Smooth muscle cell (in vitro differentiated cells): ENCODE results near the gene P2RY2. TPM values are rescaled to one million over a fixed set of nuclear protein-coding genes. Genes with fewer than 3 reads are reported as not detected.

Source experiments
- DNase-seq: peaks from one replicate; lab custom pipeline; 2025; ENCODE audit not compliant: unreplicated experiment; lab: John Stamatoyannopoulos, UW
- H2AFZ ChIP-seq: fragments of 200-600 bp; sonication (generic); 2 replicates; pipeline ENCODE4 v1.6.0; 2016; ENCODE audit warnings: antibody characterized with exemption, low read depth, mild to moderate bottlenecking
- H3F3A ChIP-seq: fragments of 200-600 bp; sonication (generic); 2 replicates; pipeline ENCODE4 v1.6.0; 2017; ENCODE audit warnings: antibody characterized with exemption, low read depth
- H3K27ac ChIP-seq: fragments of 200-600 bp; sonication (generic); 2 replicates; pipeline ENCODE4 v1.5.1; 2016; ENCODE audit warnings: low read depth, mild to moderate bottlenecking
- H3K27me3 ChIP-seq: fragments of 200-600 bp; sonication (generic); 2 replicates; pipeline ENCODE4 v1.6.1; 2016; ENCODE audit warnings: low read depth, mild to moderate bottlenecking
- H3K36me3 ChIP-seq: fragments of 200-600 bp; sonication (generic); 2 replicates; pipeline ENCODE4 v1.5.1; 2016; ENCODE audit warnings: low read depth
- H3K4me1 ChIP-seq: fragments of 200-600 bp; sonication (generic); 2 replicates; pipeline ENCODE4 v1.5.1; 2016; ENCODE audit warnings: low read depth
- H3K4me2 ChIP-seq: fragments of 200-600 bp; sonication (generic); 2 replicates; pipeline ENCODE4 v1.6.0; 2016; ENCODE audit warnings: mild to moderate bottlenecking
- H3K4me3 ChIP-seq: fragments of 200-600 bp; sonication (generic); 2 replicates; pipeline ENCODE4 v1.5.1; 2016; ENCODE audit warnings: mild to moderate bottlenecking
- H3K79me2 ChIP-seq: fragments of 200-600 bp; sonication (generic); 2 replicates; pipeline ENCODE4 v1.6.0; 2016; ENCODE audit warnings: low read depth, mild to moderate bottlenecking
- H3K9ac ChIP-seq: fragments of 200-600 bp; sonication (generic); 2 replicates; pipeline ENCODE4 v1.6.0; 2016; ENCODE audit warnings: low read depth
- H3K9me3 ChIP-seq: fragments of 200-600 bp; sonication (generic); replicated peaks from 2 replicates; pipeline ENCODE4 v1.5.1; 2016; ENCODE audit warnings: low read depth
- H4K20me1 ChIP-seq: fragments of 200-600 bp; sonication (generic); 2 replicates; pipeline ENCODE4 v1.6.0; 2016; ENCODE audit warnings: low read depth
- CTCF ChIP-seq: fragments of 200-600 bp; sonication (generic); IDR thresholded peaks from 2 replicates; pipeline ENCODE4 v1.5.1; 2017; ENCODE audit warnings: borderline replicate concordance, mild to moderate bottlenecking, antibody characterized with exemption; ENCODE audit not compliant: insufficient read depth, poor library complexity, severe bottlenecking
- WGBS: methylation state at CpG from one replicate; pipeline ENCODE4 v1.1.7; 2016; ENCODE audit warnings: low lambda C conversion rate; 5-methylcytosine and 5-hydroxymethylcytosine counted together
- polyA plus RNA-seq: library from polyadenylated mRNA; unstranded; fragments of >200 nt; fragmentation: Nextera tagmentation; extraction: Ambion mirVana; gene quantifications from 2 replicates; pipeline ENCODE4 v1.2.1, GENCODE V29; 2016
- total RNA-seq: library from RNA; depleted of rRNA; stranded (reverse); fragments of >200 nt; gene quantifications from 2 replicates; pipeline ENCODE4 v1.2.3, GENCODE V29; 2014

P2RY2 gene
- total and polyA plus RNA-seq, 2 experiments from 2014 or later, result 5.8 TPM; not detected in 1

DNA sequence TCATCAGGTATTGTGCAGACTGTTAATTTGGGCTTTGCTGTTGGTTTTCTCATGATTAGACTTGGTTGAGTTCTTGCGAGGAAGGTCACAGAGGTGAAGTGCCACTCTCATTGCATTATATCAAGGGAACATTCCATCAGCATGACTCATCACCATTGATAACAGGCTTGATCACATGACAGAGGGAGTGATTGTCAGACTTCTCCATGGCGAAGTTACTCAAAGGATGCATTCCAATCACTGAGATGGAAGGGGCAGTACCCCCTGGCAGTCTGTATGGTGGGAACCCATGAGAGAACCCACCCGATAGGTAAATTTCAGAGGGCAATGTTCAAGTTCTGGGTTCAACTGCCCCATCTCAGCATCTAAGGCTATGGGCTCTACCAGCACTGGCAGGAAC is 19.4 kb upstream of the P2RY2 start:
- DNase-seq, result no peak
- H3K36me3 ChIP-seq, result no peaks in the 10 kb centered on the region
- H3K4me2 ChIP-seq, result no peak overlapping the region
- H3F3A ChIP-seq, result no peaks in the 10 kb centered on the region
- no peaks in the 10 kb centered on the region for H3K79me2 ChIP-seq
- H3K9ac ChIP-seq, result no peak overlapping the region
- no peak overlapping the region for H3K27ac ChIP-seq
- H3K4me3 ChIP-seq, result no peak overlapping the region
- H3K9me3 ChIP-seq, result no peaks in the 10 kb centered on the region
- peaks cover 23% of the 10 kb centered on the region for H3K4me1 ChIP-seq
- H4K20me1 ChIP-seq, result no peaks in the 10 kb centered on the region
- WGBS, result 56% methylated on average over 3 of the region's 3 CpGs
- TF ChIP-seq CTCF, result no peak
- H3K27me3 ChIP-seq, result no peaks in the 10 kb centered on the region
- no peak overlapping the region for H2AFZ ChIP-seq

GRCh38 chr11:73199446-73199845 is 18.6 kb upstream of the P2RY2 start:
- Histone ChIP-seq H3K79me2 (no peaks in the 10 kb centered on the region), H3K4me3 (no peak overlapping the region), H3K9me3 (no peaks in the 10 kb centered on the region), H3F3A (no peaks in the 10 kb centered on the region), H3K4me1 (peaks cover 23% of the 10 kb centered on the region), H4K20me1 (no peaks in the 10 kb centered on the region), H2AFZ (no peak overlapping the region), H3K27ac (peak overlapping the region; percentile 78), H3K27me3 (no peaks in the 10 kb centered on the region), H3K9ac (no peak overlapping the region), H3K4me2 (no peak overlapping the region), H3K36me3 (no peaks in the 10 kb centered on the region)
- no peak for TF ChIP-seq CTCF
- 85% methylated on average over 4 of the region's 4 CpGs for WGBS
- DNase-seq, result no peak

DNA sequence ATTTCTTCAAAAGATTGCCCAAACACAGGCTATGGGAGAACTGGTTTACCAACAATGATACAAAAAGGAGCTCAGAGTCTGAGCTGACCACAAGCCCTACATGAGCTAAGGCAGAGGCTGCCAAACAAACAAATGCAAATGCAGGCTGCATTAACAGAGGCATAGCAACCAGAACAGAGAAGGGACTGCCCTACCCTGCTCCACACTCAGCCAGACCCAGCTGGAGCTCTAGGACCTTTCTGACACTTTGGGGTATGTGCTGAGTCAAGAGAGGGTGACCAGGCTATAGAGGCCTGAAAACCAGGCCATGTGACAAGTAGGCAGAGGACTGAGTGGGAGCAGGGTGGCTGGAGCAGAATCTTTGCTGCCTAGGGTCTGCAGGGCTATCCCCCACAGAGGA is 17.8 kb upstream of the P2RY2 start:
- H2AFZ ChIP-seq, result no peak overlapping the region
- H3K27me3 ChIP-seq, result no peaks in the 10 kb centered on the region
- H3K79me2 ChIP-seq, result no peaks in the 10 kb centered on the region
- no peaks in the 10 kb centered on the region for H4K20me1 ChIP-seq
- TF ChIP-seq CTCF, result no peak
- H3F3A ChIP-seq, result no peaks in the 10 kb centered on the region
- no peaks in the 10 kb centered on the region for H3K9me3 ChIP-seq
- no peak overlapping the region for H3K4me3 ChIP-seq
- no peaks in the 10 kb centered on the region for H3K36me3 ChIP-seq
- H3K4me1 ChIP-seq, result peaks cover 23% of the 10 kb centered on the region
- peak overlapping the region; percentile 78 for H3K27ac ChIP-seq
- DNase-seq, result no peak
- no peak overlapping the region for H3K9ac ChIP-seq
- no peak overlapping the region for H3K4me2 ChIP-seq

- H3K79me2 ChIP-seq, result no peaks in the 10 kb centered on the region
- H3K27ac ChIP-seq, result peak overlapping the region; percentile 78
- H4K20me1 ChIP-seq, result no peaks in the 10 kb centered on the region
- H3K4me3 ChIP-seq, result no peak overlapping the region
- no peak overlapping the region for H2AFZ ChIP-seq
- H3F3A ChIP-seq, result no peaks in the 10 kb centered on the region
- peak overlapping the region; percentile 28 for H3K9ac ChIP-seq
- no peak for TF ChIP-seq CTCF
- H3K4me1 ChIP-seq, result peaks cover 23% of the 10 kb centered on the region
- no peak for DNase-seq
- no peak overlapping the region for H3K4me2 ChIP-seq
- no peaks in the 10 kb centered on the region for H3K9me3 ChIP-seq
- no peaks in the 10 kb centered on the region for H3K36me3 ChIP-seq
- 78% methylated on average over 6 of the region's 6 CpGs for WGBS
- no peaks in the 10 kb centered on the region for H3K27me3 ChIP-seq
Observed at GRCh38 chr11:73201249-73201648, 16.8 kb upstream of the P2RY2 start.
